ENCODE measurements around the gene USP40. TPM values are rescaled to one million over a fixed set of nuclear protein-coding genes. Genes with fewer than 3 reads are reported as not detected.

USP40 gene
- total RNA-seq, 3 donors from 2014 or later (not counting 1 experiment from before 2014, with no cell fraction given), result 17.4 to 20.6 (median 19.4) TPM

DNA sequence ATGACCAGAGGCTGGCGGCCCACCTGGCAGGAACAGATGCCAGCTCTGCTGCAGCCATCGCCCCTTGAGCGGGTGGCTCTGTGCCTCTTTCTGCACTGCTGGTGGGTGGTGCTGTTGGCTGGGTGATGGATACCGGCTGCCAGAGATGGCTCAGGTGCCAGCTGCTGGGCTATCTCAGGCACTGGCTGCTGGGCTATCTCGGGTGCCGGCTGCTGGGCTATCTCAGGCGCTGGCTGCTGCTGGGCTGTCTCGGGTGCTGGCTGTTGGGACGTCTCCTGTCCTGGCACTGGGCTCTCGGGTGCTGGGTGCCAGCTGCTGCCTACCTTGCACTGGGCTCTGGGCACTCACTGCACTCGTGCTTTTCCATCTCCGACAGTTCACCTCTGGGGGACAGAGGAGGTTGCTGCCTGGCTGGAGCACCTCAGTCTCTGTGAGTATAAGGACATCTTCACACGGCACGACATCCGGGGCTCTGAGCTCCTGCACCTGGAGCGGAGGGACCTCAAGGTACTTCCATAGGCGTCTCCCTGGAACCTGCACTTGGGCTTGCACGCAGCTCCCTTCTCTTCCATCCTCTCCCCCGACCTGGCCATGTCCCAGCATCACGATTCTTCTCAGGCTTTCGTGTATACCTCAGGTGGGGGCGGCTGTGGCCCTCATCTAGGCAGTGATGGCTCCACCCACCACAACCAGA is 98.4 kb downstream of the USP40 start:
- Mint-ChIP-seq H3K4me1 (no peaks in the 10 kb centered on the region), H3K27me3 (ENCODE audit: low read depth in 2 of 2) (no peaks in the 10 kb centered on the region), H3K9me3 (no peaks in the 10 kb centered on the region), H3K4me3 (no peak overlapping the region), H3K27ac (peak overlapping the region in 1 of 2 donors; percentile 43), H3K36me3 (peaks cover 27% of the 10 kb centered on the region)
- no peak for DNase-seq
- Histone ChIP-seq H3K4me3 (ENCODE audit: low read length) (no peak overlapping the region), H3K4me1 (ENCODE audit: control insufficient read depth, insufficient read depth, low read length) (no peaks in the 10 kb centered on the region), H3K36me3 (ENCODE audit: control insufficient read depth, insufficient read depth, low read length) (peaks cover 84% of the 10 kb centered on the region), H3K27ac (ENCODE audit: low read length) (no peak overlapping the region), H3K27me3 (ENCODE audit: control insufficient read depth, insufficient read depth, low read length) (no peaks in the 10 kb centered on the region), H3K9me3 (ENCODE audit: control insufficient read depth, insufficient read depth, low read length) (no peaks in the 10 kb centered on the region)
- intact Hi-C loops (cut with micrococcal nuclease), result no loop called here
- ATAC-seq, result no peak
- TF ChIP-seq, protein P1, sequence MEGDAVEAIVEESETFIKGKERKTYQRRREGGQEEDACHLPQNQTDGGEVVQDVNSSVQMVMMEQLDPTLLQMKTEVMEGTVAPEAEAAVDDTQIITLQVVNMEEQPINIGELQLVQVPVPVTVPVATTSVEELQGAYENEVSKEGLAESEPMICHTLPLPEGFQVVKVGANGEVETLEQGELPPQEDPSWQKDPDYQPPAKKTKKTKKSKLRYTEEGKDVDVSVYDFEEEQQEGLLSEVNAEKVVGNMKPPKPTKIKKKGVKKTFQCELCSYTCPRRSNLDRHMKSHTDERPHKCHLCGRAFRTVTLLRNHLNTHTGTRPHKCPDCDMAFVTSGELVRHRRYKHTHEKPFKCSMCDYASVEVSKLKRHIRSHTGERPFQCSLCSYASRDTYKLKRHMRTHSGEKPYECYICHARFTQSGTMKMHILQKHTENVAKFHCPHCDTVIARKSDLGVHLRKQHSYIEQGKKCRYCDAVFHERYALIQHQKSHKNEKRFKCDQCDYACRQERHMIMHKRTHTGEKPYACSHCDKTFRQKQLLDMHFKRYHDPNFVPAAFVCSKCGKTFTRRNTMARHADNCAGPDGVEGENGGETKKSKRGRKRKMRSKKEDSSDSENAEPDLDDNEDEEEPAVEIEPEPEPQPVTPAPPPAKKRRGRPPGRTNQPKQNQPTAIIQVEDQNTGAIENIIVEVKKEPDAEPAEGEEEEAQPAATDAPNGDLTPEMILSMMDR (IDR thresholded peaks at IDR 0.05), result no peak
- WGBS (ENCODE audit: insufficient coverage), result 94% methylated on average over 22 of the region's 22 CpGs

DNA sequence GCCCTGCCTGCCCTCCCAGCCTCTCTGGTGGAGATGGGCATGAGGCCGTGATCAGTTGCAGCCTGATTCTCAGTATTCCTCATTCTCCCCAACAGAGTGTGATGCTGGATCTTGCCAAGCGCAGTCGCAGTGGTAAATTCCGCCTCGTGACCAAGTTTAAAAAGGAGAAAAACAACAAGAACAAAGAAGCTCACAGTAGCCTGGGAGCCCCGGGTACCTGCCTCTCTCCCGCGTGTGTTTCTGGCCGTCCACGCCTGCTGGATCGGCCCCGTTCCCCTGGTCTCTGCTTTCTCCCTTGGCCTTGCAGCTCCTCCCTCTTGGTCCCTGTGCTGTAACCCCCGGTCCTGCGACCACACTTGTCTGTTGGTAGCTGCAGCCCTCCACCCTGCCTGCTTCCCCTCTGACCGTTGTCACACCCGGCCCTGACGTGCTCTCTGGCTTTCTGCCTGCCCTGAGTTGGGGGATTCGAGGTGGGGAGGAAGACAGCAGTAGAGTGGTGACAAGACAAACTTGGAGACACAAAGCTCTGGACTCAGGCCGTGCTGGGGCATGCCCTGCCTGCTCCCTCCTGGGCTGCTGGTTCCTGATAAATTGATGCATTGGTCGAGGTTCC is 99.5 kb downstream of the USP40 start:
- WGBS (ENCODE audit: insufficient coverage), result 96% methylated on average over 20 of the region's 20 CpGs
- Mint-ChIP-seq H3K4me3 (no peak overlapping the region), H3K27ac (peak overlapping the region; percentile 38 to 43), H3K27me3 (ENCODE audit: low read depth in 2 of 2) (no peaks in the 10 kb centered on the region), H3K9me3 (no peaks in the 10 kb centered on the region), H3K36me3 (peaks cover 17% of the 10 kb centered on the region), H3K4me1 (no peaks in the 10 kb centered on the region)
- TF ChIP-seq, protein P1 (IDR thresholded peaks at IDR 0.05), result no peak
- DNase-seq, result no peak
- H3K4me1 ChIP-seq (ENCODE audit: control insufficient read depth, insufficient read depth, low read length), result no peaks in the 10 kb centered on the region
- intact Hi-C loops (cut with micrococcal nuclease), result no loop called here
- ATAC-seq, result no peak
- no peaks in the 10 kb centered on the region for H3K9me3 ChIP-seq (ENCODE audit: control insufficient read depth, insufficient read depth, low read length)
- H3K27me3 ChIP-seq (ENCODE audit: control insufficient read depth, insufficient read depth, low read length), result no peaks in the 10 kb centered on the region
- H3K36me3 ChIP-seq (ENCODE audit: control insufficient read depth, insufficient read depth, low read length), result peaks cover 88% of the 10 kb centered on the region
- no peak overlapping the region for H3K27ac ChIP-seq (ENCODE audit: low read length)
- no peak overlapping the region for H3K4me3 ChIP-seq (ENCODE audit: low read length)

DNA sequence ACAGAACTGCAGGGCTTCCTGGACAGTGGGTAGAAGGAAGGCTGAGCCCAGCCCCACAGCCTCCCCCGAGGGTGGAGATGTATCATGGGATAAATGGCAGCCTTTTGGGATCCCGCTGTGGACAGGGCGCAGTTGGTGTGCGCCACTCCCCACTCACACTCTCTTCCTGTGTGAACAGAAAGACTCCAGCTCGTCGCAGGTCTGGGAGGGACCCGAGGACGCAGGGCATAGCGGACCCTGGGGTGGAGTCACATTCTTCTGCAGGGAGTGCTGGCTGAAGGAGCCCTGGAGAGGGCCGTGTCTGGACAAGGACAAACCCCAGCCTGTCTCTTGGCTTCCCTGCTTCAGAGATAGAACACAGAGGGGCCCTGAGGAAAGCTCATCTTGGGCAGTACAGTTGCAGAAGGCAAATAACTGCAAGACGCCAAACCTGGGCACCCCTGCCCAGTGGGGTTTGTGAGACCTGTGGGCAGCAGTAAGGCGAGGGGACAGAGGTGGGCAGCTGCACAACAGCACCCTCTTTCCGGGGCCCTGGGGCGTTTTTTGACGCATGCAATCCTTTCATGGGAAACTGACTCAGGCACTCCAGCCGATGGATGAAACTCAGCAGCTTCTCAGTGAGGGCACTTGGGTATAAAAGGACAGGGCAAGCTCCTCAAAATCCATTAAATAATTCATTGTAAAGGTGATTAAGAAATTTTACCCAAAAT is 101.9 kb downstream of the USP40 start:
- Mint-ChIP-seq H3K4me1 (no peaks in the 10 kb centered on the region), H3K27ac (no peak overlapping the region), H3K9me3 (no peaks in the 10 kb centered on the region), H3K4me3 (no peak overlapping the region), H3K36me3 (peaks cover 15% of the 10 kb centered on the region), H3K27me3 (ENCODE audit: low read depth in 2 of 2) (no peaks in the 10 kb centered on the region)
- Histone ChIP-seq H3K9me3 (ENCODE audit: control insufficient read depth, insufficient read depth, low read length) (no peaks in the 10 kb centered on the region), H3K27ac (ENCODE audit: low read length) (no peak overlapping the region), H3K36me3 (ENCODE audit: control insufficient read depth, insufficient read depth, low read length) (peaks cover 82% of the 10 kb centered on the region), H3K27me3 (ENCODE audit: control insufficient read depth, insufficient read depth, low read length) (no peaks in the 10 kb centered on the region), H3K4me3 (ENCODE audit: low read length) (no peak overlapping the region), H3K4me1 (ENCODE audit: control insufficient read depth, insufficient read depth, low read length) (no peaks in the 10 kb centered on the region)
- 93% methylated on average over 16 of the region's 16 CpGs for WGBS (ENCODE audit: insufficient coverage)
- intact Hi-C loops (cut with micrococcal nuclease), result no loop called here
- no peak for DNase-seq
- ATAC-seq, result no peak
- TF ChIP-seq, protein P1 (IDR thresholded peaks at IDR 0.05), result no peak

Measured in natural killer cell (primary cell).